Stimulated activated CD4-positive, alpha-beta T cell treated with anti-CD3 and anti-CD28 coated beads, Interleukin-12 subunit alpha, Interleukin-12 subunit beta, amount 100 ng/mL, for 48 hours (primary cell): ENCODE results near the gene KRT81.

Experiments used
- DNase-seq, 3 donors: peaks; one replicate each; pipeline ENCODE4 v3.0.0-alpha.2; 2020; ENCODE audit warnings: low read depth in 2 of 3, low spot score in 1 of 3

Gene KRT81

DNA sequence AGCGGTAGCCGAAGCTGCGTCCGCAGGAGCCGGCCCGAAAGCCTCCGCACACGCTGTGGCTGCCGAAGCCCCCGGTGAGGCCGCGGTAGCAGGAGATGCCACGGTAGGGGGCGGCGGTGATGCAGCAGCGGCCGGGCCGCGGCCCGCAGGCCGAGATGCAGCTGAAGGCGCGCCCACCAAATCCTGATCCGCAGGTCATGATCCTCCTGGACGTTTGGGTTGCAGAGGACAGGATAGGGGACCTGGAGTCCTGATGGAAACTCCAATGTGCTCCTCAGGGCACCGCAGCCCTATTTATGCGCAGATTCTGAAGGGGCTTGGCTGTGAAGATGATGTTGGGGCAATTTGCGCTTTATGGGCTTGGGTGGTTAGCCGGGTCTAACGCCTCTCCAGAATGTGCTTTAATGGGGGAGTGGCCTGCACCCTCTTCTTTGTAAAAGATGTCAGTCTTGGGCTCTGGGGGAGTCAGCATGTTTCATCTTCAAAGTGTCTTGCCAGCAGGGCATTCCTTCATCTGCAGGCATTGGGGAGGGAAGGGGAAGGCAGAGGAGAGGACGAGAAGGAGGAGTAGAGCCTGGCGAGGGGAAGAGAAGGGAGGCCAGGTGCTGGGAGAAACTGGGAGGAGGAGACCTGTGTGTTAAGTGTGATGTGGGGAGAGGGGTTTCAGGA lies at the start of gene KRT81:
TSS of gene KRT81 (minus strand) at position 268 of the 669 bp plus-strand sequence. CDS start at position 199, 69 bp downstream.
- no peak for DNase-seq

DNA sequence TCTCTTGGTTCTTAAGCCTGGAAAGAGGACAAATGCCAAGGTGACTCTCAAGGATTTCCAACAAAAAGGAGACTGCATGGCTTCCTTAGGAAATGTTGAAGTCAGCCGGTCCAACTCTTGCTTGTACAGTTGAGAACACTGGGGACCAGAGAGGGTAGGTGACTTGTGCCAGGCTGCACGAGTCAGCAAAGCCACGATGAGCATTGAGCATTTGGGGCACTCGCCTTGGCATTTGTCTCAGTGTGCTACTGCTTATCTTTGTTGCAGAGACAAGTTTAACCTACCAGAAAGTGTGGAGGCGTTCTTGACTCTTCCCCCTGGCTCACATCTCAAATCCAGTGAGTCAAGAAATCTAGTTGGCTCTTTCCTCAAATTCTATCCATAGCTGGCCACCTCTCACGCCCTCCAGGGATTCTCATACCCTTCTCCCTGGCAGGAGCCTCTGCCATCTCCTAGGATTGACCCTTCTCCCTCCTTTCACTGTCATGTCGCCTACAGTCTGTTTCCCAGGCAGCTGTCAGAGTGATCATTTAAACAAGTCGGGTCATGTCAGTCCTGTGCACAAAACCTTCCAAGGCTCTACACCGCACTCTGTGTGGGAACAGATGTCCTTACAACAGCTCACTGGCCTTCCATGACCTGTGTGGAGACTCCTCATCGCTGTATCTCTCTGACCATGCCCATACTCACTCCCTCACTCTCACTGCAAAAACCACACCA lies 47.1 kb upstream of the KRT81 start:
- no peak for DNase-seq

DNA sequence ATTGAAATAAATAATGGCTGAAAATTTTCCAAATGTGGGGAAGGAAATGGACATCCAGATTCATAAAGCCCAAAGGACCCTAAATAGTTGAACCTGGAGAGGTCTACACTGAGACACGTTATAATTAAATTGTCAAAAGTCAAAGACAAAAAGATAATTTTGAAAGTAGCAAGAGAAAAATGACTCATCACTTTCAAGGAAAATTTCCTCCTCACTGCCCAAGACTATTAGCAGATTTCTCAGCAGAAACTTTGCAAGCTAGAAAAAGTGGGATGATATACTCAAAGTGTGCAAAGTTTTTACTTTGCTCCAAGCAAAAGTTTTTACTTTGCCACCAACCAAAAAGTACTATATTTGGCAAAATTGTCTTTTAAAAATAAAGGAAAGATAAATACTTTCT lies 45.7 kb upstream of the KRT81 start:
- no peak for DNase-seq

DNA sequence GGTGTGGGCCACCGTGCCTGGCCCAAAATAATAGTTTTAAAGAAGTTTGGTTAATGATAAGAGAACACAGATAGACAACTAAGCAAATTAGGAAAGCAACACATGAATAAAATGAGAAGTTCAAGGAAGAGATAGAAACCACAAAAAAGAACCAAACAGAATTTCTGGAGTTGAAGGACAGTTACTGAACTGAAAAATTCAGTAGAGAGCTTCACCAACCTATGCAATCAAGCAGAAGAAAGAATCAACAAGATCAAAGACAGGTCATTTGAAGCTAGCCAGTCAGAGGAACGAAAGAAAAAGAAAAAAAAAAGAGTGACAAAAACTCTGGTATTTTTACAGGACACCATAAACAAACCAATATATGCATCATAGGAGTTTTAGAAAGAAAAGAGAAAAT lies 45.3 kb upstream of the KRT81 start:
- no peak for DNase-seq

DNA sequence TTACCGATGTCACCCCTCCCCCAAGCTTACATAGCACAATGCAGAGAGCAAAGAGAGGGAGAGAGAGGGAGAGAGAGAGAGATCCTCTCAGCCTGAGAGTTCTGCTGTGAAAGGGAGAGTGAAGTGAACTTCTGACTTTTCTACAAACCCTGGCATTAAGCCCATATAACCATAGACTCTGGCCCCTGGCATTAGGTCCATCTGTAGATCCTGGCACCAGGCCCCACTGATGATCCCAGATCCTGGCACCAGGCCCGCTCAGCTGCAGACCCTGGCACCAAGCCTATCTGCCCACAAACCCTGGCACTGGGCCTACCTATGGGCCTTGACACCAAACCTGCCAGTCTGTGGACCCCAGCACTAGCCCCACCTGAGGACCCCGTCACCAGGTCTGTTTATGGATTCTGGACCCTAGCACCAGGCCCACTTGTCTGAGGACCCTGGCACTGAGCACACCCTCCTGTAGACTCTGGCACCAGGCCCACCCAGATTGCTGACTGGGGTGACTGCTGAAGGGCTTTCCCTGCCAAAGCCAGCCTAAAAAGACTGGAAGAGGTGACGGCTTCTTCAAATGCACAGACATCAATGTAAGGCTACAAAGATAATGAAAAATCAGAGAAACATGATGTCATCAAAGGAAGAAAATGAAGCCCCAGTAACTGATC lies 44.4 kb upstream of the KRT81 start:
- DNase-seq = no peak

DNA sequence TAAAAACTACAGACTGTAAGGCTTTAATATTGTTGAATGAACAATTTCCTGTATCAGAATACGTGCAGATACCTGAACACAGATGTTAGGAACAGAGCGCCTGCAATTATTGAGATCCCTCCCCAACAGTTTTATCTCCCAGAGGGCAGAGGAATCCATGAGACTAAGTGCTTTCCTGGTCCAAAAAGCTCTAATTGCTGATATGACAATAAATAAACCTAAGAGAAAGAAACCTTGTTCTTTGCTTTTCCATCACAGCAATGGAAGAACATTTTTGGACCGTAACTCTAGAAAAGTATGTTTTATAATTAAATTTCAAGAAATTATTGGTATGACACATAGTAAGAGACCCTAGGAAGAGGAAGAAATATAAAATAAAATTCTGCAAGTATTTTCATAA lies 42.9 kb upstream of the KRT81 start:
- no peak for DNase-seq

DNA sequence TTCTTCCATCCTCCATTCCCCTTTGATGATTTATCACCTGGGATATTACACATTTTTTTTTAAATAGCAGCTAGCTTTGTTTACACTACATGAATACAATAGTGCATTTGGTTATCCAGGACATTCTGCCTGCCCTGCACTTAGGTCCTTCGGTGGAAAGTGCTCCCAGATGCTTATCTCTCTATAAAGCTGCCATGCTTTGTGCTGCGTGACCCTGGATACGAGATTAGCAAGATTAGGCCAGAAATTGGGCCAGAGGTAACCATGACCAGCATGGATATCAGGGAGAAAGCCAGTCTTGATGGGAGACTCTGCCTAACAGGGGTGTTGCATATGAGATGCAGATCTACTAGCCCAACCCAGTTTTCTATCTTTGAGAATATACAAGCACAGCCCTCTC lies 42.0 kb upstream of the KRT81 start:
- no peak for DNase-seq

DNA sequence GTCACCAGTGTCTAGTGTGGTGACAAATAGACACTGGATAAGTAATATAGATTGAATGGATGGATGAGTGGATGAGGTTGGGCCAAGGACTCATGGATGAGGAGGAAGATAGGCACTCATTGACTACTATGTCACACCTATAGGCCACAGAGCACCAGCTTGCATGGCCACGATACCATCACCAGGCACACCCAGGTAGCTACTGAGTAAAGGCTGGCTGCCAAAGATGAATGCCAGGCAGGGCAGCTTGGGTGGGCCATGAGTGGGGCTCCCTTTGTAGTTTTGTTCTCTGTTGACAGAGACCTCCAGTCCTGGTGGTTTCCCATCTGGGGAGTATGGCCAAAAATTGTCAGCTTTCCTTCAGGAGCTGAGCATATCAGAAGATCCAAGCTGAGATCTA lies 41.0 kb upstream of the KRT81 start:
- DNase-seq = no peak

DNA sequence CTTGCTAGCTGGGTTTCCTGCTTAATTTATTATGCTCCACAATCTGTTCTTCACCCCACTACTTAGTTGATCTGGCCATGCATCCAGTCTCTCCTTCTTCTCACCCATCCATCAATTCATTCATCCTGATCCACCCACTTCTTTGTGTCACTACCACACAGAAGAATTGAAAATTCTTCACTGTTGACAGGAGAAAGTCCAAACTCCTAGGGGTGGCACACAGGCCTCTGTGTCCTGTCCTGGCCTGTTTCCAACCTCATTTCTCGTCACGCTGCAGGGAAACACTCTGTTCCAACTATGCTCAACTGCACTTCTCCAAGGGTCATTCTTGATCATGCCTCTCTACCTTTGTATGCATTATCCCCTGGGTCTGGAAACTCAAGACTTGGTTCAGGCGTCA lies 40.5 kb upstream of the KRT81 start:
- no peak for DNase-seq

DNA sequence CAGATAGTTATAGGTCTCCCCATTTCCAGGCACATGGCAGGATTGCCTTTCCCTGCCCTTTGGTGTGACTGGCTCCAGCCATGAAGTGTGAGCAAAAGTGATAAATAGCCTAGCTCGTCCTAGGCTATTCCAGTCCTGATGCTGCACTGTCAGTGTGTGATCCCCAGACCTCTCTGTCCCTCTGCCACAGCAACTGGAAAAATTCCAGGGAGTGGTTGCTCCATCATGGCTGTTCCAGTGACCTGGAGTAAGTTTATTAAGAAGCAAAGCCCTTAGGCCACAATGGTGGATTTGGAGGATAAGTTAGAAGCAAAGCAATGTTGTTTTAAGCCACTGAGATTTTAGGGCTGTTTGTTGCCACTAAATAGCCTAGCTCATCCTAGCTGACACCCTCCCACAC lies 39.7 kb upstream of the KRT81 start:
- DNase-seq = no peak

DNA sequence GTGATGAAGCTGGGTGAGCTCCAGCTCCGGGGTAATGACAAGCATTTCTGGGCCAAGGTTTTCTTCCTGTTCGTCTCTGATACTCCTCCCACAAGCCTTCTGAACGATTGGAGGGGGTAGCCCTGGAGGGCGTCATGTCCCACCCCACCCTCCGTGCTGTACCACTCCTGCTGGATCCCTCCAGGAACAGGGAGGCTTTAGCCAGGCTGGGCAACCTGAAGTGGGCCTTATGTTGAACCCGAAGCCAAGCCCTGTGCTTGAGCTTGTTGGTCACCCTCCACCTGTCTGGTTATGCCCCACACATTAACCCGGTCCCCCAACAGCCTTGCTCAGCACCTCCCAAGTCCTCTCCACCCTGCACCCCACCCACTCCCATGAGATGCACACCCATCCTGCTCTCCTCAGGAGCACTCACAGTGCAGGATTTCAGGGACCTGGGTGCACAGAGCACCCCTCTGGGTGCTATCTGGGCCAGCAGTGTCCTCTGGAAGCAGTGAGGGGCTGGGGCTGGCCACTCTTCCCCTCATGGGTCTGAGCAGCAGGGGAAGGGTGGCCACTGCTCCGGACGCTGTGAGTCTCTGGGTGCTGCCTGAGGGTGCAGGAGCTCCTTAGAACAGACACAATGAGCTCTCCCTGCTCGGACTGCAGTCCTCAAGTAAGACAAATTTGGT lies 36.6 kb upstream of the KRT81 start:
- DNase-seq = no peak

DNA sequence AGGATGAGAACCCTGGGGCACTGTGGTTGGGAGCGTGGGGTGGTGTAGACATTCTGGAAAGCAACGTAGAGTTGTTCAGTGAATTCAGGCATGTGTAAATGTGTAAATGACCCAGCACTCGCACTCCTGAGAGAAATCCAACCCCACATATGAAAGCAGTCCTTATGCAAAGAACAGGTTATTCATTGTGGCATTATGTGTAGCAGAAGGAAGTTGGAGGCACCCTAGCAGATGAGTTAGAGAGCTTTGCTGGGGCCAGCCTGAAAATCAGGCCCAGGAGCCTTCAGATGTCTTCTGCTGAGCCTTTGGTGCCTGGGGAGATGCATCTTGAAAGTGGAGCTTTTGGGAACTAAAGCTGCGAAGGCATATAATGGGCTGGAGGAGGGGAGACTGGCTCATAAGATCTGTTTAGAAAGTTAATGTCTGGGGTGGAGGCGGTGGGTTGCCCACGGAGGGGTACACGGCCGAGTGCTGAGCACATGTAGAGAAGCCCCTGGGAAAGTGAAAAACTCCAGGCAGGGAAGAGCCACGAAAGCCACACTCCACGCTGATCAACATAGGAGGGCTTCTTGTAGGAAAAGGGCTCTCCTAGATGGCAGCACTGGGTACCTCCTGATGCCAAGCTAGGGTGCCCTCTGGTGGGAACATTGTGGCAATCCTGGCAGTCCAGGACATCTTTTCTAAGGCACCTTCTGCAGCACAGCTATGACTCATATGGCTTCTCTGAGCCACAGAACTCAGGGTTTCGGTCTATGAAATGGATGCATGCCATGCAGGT lies 35.9 kb upstream of the KRT81 start:
- DNase-seq = peak; percentile 65 to 71 (median 68)

DNA sequence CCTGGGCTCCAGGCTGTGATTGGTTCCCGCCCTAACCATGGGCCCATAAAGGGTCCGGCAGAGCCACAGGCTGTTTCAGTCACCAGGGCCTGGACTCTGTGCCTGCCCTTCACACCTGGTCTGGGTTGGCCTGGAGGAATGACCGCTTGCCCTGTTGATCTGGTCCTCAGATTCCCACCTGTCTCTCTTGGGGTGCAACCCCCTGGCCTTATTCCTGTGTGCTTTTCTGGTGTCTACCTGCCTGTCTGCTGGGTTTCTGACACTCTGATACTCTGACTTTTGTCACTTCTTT lies 32.8 kb upstream of the KRT81 start:
- DNase-seq = no peak

DNA sequence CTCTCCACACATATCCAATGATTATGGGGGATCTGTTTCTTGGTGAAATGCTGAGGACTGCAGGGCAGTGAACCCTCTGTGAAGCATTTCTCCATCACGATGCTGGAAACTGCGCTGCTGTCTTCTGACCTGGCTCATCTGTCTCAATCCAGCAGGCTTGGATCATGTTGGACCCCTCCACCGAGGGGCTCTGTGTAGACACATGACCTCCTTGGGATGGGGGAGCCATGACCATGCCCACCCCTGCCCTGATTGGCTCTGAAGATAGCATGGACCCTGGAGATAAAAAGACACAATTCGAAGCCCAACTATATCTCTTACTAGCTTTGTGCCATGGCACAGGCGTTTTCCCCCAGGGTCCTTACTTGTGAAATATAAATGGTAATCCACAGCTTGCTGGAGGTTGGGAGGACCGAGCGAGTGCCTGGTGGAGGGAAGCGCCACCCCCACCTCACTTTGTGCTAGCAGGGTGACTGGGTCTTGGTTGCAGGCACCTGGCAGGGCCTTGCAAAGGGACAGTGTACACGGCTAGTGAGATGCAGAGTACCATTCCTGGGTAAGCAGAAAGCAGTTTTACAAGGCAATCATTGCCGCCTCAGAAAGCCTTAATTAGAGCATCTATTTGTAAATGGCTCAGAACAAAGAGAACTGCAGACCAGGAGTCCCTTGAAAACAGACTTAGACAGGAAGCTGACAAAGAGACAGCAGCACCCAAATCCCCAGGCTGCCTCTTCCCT lies 32.2 kb upstream of the KRT81 start:
- no peak for DNase-seq

DNA sequence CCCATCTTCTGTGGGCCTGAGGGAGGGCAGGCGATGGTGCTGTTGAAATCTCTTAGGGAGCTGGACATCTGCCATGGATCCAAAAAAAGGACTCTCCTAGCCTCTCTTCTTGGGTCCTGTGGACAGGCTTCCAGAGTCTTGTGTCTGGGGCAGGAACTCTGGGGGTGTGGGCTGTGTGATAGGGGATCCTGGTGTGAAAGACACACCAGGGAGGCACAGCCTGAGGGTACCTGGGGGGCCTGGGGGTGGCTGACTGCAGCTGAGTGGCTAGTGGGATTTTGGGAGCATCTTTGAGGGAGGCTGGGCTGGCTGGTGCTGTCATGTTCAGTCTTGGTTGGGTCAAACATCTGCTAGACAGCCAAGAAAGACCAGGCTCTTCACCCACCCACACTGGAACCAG lies 31.7 kb upstream of the KRT81 start:
- no peak for DNase-seq

DNA sequence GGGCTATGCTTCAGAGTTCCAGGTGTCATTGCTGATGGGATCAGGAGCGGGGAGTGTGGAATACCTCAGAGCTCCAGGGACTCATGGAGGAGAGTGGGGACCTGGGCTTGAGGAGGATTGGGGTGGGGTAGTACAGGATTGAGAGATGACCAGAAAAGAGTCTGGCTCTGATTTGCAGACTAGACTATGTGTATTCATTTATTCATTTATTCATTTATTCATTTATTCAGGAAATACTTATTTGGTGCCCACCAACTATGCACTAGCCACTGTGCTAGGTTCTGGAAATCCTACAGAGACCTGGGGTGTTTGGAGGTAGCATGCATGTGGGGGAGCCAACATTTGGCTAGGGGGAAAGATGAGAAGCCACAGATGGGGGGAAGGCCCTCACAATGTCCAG lies 30.7 kb upstream of the KRT81 start:
- DNase-seq = no peak

DNA sequence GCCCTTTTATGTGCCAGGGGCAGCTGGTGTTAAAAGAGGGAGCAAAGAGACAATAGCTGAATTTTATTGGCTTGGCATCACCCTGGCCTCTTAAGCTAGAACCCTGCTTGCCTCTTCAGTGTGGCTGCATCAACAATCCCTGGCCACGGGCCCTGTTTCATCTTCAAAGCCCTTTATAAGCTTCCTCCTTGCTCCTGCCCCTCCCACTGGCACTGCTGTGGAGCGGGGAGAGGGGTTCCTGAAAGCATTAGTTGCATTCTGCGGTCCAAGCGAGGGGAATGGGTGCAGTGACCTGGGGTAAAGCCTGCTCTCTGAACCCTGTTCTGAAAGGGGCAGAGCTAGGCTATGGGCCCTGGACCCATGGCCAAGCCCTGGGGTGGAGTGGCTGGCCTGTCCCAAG lies 30.1 kb upstream of the KRT81 start:
- no peak for DNase-seq

DNA sequence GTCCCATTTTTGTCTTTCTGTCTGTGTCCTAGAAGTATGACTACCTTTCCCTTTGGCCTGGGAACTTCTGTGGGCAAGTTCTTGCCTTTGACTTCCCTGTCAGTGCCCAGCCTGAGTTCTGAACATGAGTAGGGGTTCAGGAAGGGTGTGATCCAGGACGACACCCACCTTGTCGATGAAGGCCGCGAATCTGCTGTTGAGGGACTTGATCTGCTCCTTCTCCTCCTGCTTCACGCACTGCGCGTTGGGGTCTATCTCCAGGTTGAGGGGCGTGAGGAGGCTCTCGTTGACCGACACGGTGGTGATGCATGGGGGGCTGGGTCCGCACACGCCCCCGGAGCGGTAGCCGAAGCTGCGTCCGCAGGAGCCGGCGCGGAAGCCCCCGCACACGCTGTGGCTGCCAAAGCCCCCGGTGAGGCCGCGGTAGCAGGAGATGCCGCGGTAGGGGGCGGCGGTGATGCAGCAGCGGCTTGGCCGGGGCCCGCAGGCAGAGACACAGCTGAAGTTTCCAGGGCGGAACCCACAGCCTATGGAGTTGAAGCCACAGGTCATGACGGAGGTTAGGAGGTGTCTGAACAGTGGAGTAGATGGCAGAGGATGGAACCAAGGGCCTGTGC lies 29.6 kb upstream of the KRT81 start, which contains the start of gene KRT83:
TSS of gene KRT83 (minus strand) at position 615 of the 617 bp plus-strand sequence. CDS start at position 552, 63 bp downstream.
- no peak for DNase-seq

DNA sequence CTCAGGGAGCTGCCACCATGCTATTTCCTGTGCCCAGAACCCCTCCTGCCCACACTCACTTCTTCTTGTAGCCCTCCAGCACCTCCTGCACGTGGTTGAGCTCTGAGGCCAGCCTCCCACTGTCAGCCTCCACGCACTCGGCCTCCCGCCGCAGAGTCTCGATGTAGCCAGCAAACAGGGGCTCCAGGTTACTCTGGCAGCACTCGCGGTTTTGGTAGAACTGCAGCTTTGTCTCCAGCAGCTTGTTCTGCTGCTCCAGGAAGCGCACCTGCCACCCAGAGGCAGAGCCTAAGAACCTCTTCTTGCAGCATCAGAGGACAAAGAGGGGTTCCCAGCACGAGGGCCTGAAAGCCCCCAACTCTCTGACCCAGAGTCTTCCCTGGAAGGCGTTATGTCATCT lies 27.8 kb upstream of the KRT81 start:
- no peak for DNase-seq
